CD1c-positive myeloid dendritic cell (primary cell): ENCODE measurements around the gene PRKAG2.
A peak's percentile ranks its signal among the peaks of the same experiment; 100 is the strongest.

ENCODE experiments used
- DNase-seq: peaks from one replicate; pipeline ENCODE4 v3.0.0-alpha.2; 2016; ENCODE audit errors: extremely low spot score

The PRKAG2 gene

DNA sequence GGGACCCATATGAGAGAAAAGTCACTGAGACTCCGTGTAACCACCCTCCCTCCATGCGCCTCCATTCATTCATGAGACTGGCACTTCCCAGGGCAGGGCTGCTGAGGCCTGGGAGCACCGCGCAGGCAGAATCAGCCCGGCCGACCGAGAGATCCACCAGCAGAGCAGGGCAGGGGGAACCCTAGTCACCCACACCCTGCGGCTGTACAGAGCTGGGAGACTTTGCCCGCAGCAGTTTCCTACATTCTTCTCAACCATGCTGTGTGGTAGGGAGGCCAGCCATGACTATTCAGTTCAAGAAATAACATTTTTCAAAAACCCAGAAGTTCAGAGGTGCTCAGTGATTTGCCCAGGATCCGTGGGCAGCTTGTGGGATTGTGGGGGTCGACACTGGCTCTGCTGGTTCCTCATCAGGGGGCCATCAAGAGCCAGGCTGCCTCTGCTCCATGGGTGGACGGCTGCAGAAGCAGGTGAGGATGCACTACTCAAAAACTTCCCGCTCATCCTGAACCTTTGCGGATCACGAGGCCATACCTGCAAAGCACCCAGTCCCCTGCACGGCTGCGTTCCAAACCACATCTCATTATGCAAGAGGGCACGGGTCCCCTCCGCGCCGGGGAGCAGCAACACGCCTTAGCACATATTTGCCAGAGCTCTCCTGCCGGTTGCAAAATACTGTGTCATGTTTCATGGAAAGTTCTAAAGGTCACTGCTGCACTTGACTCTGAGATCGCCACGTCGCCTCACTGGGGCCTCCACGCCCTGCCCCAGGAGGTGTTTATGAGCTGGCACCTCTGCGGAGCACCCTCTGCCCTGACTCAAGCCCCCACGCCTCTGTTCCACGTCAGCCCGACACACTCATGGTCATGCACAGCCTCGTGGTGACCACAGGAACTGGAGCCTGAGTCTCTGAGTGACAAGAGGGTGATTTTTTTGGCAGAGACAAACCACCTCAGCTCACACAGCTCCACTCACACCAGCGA lies 132.0 kb downstream of the PRKAG2 start:
- peak; percentile 95 for DNase-seq

GRCh38 chr7:151744051-151744580 lies 132.8 kb downstream of the PRKAG2 start:
- no peak for DNase-seq

DNA sequence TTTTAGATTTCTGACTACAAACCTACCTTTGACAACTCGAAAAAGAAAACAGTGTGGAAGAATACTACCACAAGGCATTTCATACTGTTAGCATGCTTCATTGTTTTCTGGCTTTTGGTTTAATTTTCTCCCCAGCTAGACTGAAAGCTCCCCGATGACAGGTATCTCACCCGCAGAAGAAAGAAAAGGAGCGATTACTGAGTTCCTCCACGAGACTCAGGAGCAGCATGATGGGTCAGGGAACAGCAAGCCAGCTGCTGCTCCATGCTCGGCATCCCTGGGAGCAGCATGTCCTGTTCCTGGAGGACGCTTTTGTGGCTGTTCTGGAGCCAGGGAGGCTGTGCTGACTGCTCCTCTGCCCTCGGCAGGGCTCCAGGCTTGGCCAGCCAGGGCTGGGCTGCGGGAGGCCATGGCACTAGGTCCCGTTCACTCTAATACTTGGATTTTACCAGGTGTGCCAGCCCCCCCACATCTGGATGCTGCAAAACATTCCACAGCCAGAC lies 133.4 kb downstream of the PRKAG2 start:
- no peak for DNase-seq

GRCh38 chr7:151742713-151743480 lies 134.0 kb downstream of the PRKAG2 start:
- DNase-seq = peak; percentile 63

DNA sequence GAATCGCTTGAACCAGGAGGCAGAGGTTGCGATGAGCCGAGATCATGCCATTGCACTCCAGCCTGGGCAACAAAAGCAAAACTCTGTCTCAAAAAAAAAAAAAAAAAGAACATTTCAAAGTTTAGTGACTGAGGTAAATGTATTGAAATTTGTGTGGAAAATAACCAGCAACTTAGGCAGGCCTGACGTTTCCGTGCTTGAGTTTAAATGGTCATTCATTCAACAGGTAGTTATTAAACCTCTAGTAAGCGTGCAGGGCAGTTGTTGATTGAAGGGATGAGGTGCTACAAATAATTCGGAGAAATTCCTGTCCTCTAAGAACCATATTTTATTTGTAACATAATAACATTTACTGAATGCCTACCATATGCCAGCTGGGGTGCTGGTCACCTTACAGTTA lies 135.3 kb downstream of the PRKAG2 start:
- no peak for DNase-seq

DNA sequence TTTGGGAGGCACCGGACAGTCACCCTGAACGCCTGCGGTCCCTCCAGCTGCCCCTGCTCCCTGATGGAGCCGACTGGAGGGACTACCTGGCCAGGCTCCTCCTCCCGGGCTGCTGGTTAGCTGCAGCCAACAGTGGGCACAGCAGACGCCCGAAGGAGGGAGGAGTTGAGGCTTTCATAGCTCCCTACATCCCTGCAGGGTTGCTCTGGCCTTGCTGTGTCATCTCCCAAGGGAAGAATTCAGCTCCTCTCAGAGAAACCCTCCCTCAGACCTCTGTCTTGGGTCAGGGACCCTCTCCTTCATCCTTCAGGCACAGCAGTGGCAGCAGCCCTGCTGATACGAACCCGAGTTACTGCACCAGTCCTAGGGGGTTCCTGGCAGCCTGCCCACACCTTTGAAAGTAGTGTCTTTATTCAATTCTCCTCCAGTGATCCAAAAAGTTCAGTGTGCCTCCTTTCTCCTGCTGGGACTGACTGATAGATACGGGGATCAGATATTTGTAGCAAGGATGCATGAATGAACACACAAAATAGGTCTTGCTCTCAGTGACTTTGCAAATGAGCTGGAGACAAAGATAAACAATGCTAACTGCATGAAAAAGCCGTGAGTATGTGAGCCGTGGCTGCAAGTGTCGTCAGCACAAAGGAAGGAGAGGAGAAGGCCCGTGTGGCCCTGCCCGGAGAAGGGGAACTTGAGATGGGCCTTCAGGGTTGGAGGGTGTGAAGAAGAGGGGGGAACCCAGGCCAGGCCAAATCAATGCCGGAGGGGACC lies 136.6 kb downstream of the PRKAG2 start:
- DNase-seq = no peak

GRCh38 chr7:151738925-151739324 lies 138.0 kb downstream of the PRKAG2 start:
- no peak for DNase-seq

- DNase-seq = no peak
Observed at GRCh38 chr7:151736403-151736909, 140.5 kb downstream of the PRKAG2 start.

GRCh38 chr7:151735851-151736402 lies 141.0 kb downstream of the PRKAG2 start:
- DNase-seq = no peak

GRCh38 chr7:151735186-151735850 lies 141.6 kb downstream of the PRKAG2 start:
- no peak for DNase-seq

DNA sequence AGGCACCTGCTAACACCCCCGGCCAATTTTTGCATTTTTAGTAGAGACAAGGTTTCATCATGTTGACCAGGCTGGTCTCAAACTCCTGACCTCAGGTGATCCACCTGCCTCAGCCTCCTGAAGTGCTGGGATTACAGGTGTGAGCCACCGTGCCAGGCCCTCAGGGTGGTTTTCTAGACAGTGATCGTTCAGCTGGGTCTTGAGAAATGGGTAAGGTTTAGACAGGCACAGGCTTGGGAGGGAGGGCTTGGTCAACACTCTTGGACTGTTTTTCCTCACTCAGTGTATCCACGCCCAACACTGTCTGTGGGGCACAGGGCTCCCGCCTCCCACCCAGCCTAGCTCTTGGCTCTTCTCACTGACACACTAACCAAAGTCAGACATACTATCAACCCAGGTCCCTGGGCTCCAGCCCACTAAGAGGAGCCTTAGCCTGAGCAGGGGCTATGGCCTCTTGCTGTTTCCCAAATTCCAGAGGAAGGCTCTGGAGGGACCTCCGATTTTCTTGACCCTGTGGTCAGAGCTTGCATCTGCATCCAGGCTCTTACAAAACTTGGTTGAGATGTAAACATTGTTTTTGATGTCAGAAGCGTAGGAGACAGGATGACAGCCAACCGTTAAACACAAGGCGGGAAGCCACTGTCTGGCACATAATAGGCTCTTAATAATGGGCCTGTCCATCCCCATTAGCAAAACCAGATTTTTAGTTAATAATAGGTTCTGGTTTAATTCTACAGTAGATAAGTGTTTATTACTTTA lies 143.9 kb downstream of the PRKAG2 start:
- no peak for DNase-seq

- no peak for DNase-seq
Observed at GRCh38 chr7:151732292-151732691, 144.6 kb downstream of the PRKAG2 start.

GRCh38 chr7:151731022-151731441 lies 145.9 kb downstream of the PRKAG2 start:
- DNase-seq = no peak

DNA sequence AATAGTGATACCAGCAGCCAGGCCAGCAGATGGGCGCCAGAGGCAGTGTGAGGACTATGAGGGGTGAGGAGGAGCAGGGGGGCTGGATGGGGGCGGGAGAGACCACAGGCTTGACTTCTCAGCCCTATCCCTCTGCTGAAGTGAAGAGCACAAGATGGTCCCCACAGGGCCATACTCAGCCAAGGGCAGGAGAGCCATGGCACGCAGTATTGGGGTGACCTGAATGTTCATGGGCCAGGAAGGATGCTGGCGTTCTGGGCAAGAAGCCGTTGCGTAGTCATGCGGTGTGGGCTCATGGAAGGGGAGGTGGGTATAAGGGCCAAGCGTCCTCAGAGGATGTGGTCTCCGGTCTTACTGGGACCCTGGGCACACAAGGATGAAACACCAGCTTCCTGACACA lies 146.3 kb downstream of the PRKAG2 start:
- DNase-seq = no peak

DNA sequence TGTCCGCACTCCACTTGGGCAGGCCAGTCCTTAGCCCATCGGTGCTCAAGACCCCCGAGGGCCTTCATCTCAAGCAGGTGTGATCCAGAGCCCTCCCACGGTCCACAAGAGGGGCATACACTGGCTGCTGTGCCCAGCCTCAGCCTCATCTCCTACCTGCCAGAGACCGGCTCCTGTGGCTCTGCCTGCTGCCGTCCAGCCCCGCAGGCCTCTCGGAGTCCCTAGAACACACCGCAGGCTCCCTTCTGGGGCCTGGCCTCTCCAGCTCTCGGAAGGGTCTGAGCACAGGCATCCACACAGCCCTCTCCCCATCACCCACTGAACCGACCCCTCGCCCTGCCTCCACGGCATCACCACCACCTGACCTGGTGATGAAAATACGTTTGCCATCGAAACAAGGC lies 147.4 kb downstream of the PRKAG2 start:
- DNase-seq = no peak

DNA sequence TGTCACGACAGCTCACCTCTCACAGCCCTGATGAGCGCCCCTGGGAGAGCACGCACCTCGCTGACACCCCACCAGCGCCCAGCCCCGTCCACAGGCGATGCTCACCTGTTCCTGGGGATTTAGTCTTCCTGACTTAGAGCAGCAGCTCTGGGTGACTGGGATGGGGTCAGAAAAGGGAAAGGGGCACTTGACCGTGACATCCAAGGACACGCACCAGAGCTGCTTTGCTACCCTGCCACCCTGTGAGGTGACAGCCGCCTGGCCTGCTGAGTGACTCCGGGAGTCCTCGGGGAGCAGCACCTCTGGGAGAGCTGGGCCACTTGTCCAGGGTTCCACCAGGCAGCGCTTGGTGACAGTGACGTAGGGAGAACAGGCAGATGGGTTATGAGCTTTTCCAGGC lies 148.2 kb downstream of the PRKAG2 start:
- DNase-seq = no peak

DNA sequence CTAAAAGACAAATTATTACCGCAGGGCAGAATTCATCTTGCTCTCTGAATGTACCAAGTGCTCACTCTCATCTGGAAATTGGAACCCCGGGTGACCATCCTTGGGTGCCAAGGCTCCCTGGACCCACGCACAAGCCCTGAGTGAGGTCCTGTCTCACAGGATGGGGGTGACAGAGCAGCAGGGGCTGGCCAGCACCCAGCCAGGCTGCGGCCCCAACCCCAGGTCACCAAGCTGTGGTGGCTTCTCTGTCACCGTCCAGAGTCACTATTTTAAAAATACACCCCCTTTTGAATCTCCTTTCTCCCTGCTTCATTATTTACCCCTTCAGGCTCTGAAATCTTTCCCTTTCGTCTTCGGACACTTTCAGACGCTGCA lies 148.6 kb downstream of the PRKAG2 start:
- DNase-seq = no peak

DNA sequence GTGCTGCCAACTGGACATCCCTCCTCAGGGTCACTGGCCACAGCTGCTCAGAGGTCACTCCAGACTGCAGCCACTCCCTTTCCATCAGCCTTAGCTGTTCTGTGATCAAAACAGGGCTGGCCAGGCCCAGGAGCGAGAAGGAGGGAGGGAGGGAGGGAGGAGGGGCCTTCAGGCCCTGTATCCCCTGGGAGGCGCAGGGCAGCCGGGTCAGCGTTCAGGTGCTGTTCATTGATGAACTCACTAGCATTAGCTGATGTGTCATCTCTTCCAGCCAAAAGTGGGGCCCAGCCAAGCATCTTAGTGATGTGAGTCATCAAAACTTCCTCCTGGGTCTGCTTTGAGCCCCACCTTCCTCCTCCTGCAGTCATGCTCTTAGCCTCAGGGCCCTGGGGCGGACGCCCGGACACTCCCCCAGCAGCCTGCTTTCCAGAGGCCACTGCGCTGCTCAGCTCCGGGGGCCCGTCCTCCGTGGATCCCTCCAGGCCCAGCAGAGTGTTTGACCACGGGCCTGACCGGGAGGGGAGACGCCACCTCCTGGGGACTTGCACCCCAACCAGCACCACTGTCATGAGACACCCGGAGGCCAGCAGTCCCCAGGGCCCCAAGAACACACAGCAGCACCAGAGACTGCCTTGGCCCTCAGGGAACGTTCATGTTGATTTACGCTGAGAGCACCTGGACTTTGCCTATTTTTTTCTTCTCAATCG lies 149.2 kb downstream of the PRKAG2 start:
- DNase-seq = peak; percentile 72
